Panc1 (cell line): Measurements from ENCODE around the gene DCAF8. TPM values are rescaled to one million over a fixed set of nuclear protein-coding genes. Genes with fewer than 3 reads are reported as not detected.

ENCODE experiments used
- ATAC-seq: fragments of 200-7000 bp; cut with Tn5 transposase; 2 replicates; pipeline ENCODE4 v1.9.1; 2020; ENCODE audit warnings: mild to moderate bottlenecking, moderate library complexity
- BruUV-seq: library from RNA; stranded (reverse); fragments of 400-500 nt; replicated peaks from 2 replicates; lab custom pipeline; 2021; lab: Mats Ljungman, UMichigan
- CTCF ChIA-PET: fragments of 300-600 bp; sonication (Branson Sonifier 250); formaldehyde crosslinking; loops from one replicate; lab custom pipeline; 2022; ENCODE audit warnings: antibody characterized with exemption; lab: Charles Lee
- POLR2A ChIA-PET: fragments of 300-600 bp; sonication (Branson Sonifier 250); formaldehyde crosslinking; loops from one replicate; lab custom pipeline; 2022; ENCODE audit warnings: antibody characterized with exemption; lab: Charles Lee
- DNase-seq: peaks from one replicate; pipeline ENCODE4 v3.0.0-alpha.2; 2010; ENCODE audit warnings: low read depth, low spot score
- H3K27ac ChIP-seq: 2 replicates; pipeline ENCODE4 v1.5.1; 2011; ENCODE audit warnings: mild to moderate bottlenecking, low read length, inconsistent platforms
- H3K27me3 ChIP-seq: fragments of 200-500 bp; sonication (Bioruptor generic); 2 replicates; pipeline ENCODE4 v1.6.0; 2014; ENCODE audit warnings: low read length, inconsistent platforms; ENCODE audit not compliant: control insufficient read depth, insufficient read depth
- H3K36me3 ChIP-seq: fragments of 200-500 bp; sonication (Bioruptor generic); 2 replicates; pipeline ENCODE4 v1.5.1; 2014; ENCODE audit warnings: inconsistent platforms, mild to moderate bottlenecking, low read length, moderate library complexity; ENCODE audit not compliant: control insufficient read depth, insufficient read depth
- H3K4me1 ChIP-seq: 2 replicates; pipeline ENCODE4 v1.5.1; 2011; ENCODE audit warnings: inconsistent platforms, mild to moderate bottlenecking, low read length, moderate library complexity; ENCODE audit not compliant: control insufficient read depth, insufficient read depth
- H3K4me3 ChIP-seq, 2 experiments: 2 replicates each; pipeline ENCODE4 v1.5.1; 2011 to 2012; ENCODE audit warnings: low read depth in 2 of 2, low read length in 2 of 2, mild to moderate bottlenecking in 2 of 2, inconsistent platforms in 1 of 2, moderate library complexity in 1 of 2
- H3K9me3 ChIP-seq: fragments of 200-500 bp; sonication (Bioruptor generic); 2 replicates; pipeline ENCODE4 v1.5.1; 2014; ENCODE audit warnings: low read depth, mild to moderate bottlenecking, inconsistent platforms, low read length, moderate library complexity; ENCODE audit not compliant: control insufficient read depth, insufficient read depth
- CTCF ChIP-seq: fragments of 450-650 bp; IDR thresholded peaks from 2 replicates; pipeline ENCODE4 v1.5.1; 2017; ENCODE audit warnings: mild to moderate bottlenecking
- POLR2AphosphoS5 ChIP-seq: IDR thresholded peaks from 2 replicates; pipeline ENCODE4 v1.6.1; 2012; ENCODE audit warnings: mild to moderate bottlenecking, low read depth, low read length, moderate library complexity
- SIN3A ChIP-seq: IDR thresholded peaks from 2 replicates; pipeline ENCODE4 v1.6.1; 2012; ENCODE audit warnings: low read depth, mild to moderate bottlenecking, low read length, moderate library complexity, borderline replicate concordance; ENCODE audit not compliant: insufficient read depth
- TCF7L2 ChIP-seq: IDR thresholded peaks from 2 replicates; pipeline ENCODE4 v1.6.1; 2011; ENCODE audit warnings: mild to moderate bottlenecking, low read depth, low read length, inconsistent platforms
- in situ Hi-C: cut with HindIII; loops from 2 replicates; pipeline ENCODE4 v1.10.0; 2016; ENCODE audit warnings: low sequenced_read_pairs, low pct_unique_long_range_greater_than_20kb
- intact Hi-C: fragments of 100-400 bp; cut with micrococcal nuclease; formaldehyde crosslinking; loops from one replicate; pipeline ENCODE4 v1.10.0; 2022; ENCODE audit not compliant: unreplicated experiment
- total RNA-seq: library from RNA; stranded (reverse); gene quantifications from one replicate; pipeline ENCODE4 v1.2.1, GENCODE V29; 2021; ENCODE audit not compliant: unreplicated experiment
- TF ChIP-seq, protein P1 (sequence below), 2 experiments: IDR thresholded peaks; 2 replicates each; pipeline ENCODE4 v1.6.1; 2011 to 2012; ENCODE audit warnings: low read depth in 2 of 2, control low read depth in 1 of 2, low read length in 1 of 2, mild to moderate bottlenecking in 1 of 2, moderate library complexity in 1 of 2; ENCODE audit not compliant: insufficient read depth in 1 of 2

Gene DCAF8
- total RNA-seq, 1 experiment from 2014 or later, result 127 TPM

DNA sequence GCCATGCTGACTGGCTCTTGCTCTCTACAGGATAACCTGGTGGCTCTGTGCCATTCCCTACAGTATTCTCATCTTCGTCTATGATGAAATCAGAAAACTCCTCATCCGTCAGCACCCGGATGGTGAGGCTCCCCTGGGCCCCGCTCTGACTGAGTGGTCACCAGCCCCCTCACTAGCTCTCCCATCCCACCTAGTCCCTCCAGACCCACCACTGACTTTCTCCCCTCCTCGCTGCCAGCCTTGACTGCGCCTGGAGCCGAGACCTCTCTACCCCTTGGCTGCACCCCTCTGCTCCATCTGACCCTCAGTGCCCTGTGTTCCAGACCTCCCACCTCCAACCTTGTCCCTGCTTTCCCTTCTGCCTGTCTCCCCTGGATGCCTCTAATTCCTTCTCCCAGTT, 76.1 kb downstream of the DCAF8 start:
- H3K27me3 ChIP-seq, result no peaks in the 10 kb centered on the region; the same call in 1 of the 2 replicates
- in situ Hi-C loops, result no loop called here
- intact Hi-C loops, result no loop called here
- no peak for DNase-seq
- H3K9me3 ChIP-seq, result no peaks in the 10 kb centered on the region
- no TSS peak for BruUV-seq
- no peak for ATAC-seq
- H3K27ac ChIP-seq, result no peak overlapping the region
- H3K4me3 ChIP-seq, result no peak overlapping the region
- ChIA-PET CTCF (no interaction called here), POLR2A (no interaction called here)
- TF ChIP-seq TCF7L2 (no peak), CTCF (no peak), SIN3A (no peak), POLR2AphosphoS5 (no peak)
- TF ChIP-seq, protein P1, sequence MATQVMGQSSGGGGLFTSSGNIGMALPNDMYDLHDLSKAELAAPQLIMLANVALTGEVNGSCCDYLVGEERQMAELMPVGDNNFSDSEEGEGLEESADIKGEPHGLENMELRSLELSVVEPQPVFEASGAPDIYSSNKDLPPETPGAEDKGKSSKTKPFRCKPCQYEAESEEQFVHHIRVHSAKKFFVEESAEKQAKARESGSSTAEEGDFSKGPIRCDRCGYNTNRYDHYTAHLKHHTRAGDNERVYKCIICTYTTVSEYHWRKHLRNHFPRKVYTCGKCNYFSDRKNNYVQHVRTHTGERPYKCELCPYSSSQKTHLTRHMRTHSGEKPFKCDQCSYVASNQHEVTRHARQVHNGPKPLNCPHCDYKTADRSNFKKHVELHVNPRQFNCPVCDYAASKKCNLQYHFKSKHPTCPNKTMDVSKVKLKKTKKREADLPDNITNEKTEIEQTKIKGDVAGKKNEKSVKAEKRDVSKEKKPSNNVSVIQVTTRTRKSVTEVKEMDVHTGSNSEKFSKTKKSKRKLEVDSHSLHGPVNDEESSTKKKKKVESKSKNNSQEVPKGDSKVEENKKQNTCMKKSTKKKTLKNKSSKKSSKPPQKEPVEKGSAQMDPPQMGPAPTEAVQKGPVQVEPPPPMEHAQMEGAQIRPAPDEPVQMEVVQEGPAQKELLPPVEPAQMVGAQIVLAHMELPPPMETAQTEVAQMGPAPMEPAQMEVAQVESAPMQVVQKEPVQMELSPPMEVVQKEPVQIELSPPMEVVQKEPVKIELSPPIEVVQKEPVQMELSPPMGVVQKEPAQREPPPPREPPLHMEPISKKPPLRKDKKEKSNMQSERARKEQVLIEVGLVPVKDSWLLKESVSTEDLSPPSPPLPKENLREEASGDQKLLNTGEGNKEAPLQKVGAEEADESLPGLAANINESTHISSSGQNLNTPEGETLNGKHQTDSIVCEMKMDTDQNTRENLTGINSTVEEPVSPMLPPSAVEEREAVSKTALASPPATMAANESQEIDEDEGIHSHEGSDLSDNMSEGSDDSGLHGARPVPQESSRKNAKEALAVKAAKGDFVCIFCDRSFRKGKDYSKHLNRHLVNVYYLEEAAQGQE (IDR thresholded peaks at IDR 0.05; ENCODE audit: insufficient read depth in 1 of 2, low read depth in 2 of 2, low read length in 1 of 2), result no peak
- no peaks in the 10 kb centered on the region for H3K4me1 ChIP-seq
- H3K36me3 ChIP-seq, result no peaks in the 10 kb centered on the region

- Histone ChIP-seq H3K36me3 (no peaks in the 10 kb centered on the region), H3K27me3 (no peaks in the 10 kb centered on the region; the same call in 1 of the 2 replicates), H3K27ac (no peak overlapping the region), H3K9me3 (no peaks in the 10 kb centered on the region), H3K4me3 (no peak overlapping the region), H3K4me1 (no peaks in the 10 kb centered on the region)
- in situ Hi-C loops (no loop called here), intact Hi-C loops (no loop called here)
- no TSS peak for BruUV-seq
- TF ChIP-seq, protein P1 (IDR thresholded peaks at IDR 0.05; ENCODE audit: insufficient read depth in 1 of 2, low read depth in 2 of 2, low read length in 1 of 2), result no peak
- TF ChIP-seq SIN3A, result no peak
- no peak for ATAC-seq
- POLR2A ChIA-PET, result no interaction called here
- DNase-seq, result no peak
- CTCF ChIA-PET, result no interaction called here
Observed at GRCh38 chr1:160179336-160179735, 83.0 kb downstream of the DCAF8 start.
